MM.1S (cell line): ENCODE measurements around the gene ST7.

Source experiments
- DNase-seq: peaks from one replicate; pipeline ENCODE4 v3.0.0-alpha.2; 2015
- H2AFZ ChIP-seq: fragments of 300-600 bp; sonication (generic); 2 replicates; pipeline ENCODE4 v1.6.0; 2016; ENCODE audit warnings: antibody characterized with exemption, low read length
- H3F3A ChIP-seq: fragments of 300-600 bp; sonication (generic); 2 replicates; pipeline ENCODE4 v1.6.1; 2016; ENCODE audit warnings: mild to moderate bottlenecking, antibody characterized with exemption, low read length, moderate library complexity, mixed read lengths; ENCODE audit not compliant: insufficient read depth
- H3K27ac ChIP-seq: fragments of 300-600 bp; sonication (generic); 2 replicates; pipeline ENCODE4 v1.5.1; 2016; ENCODE audit warnings: mild to moderate bottlenecking, low read length
- H3K27me3 ChIP-seq: fragments of 300-600 bp; sonication (generic); replicated peaks from 2 replicates; pipeline ENCODE4 v1.6.0; 2016; ENCODE audit warnings: low read length; ENCODE audit not compliant: insufficient read depth
- H3K36me3 ChIP-seq: fragments of 300-600 bp; sonication (generic); replicated peaks from 2 replicates; pipeline ENCODE4 v1.6.1; 2016; ENCODE audit warnings: mild to moderate bottlenecking, low read length, mixed read lengths; ENCODE audit not compliant: insufficient read depth
- H3K4me1 ChIP-seq: fragments of 300-600 bp; sonication (generic); 2 replicates; pipeline ENCODE4 v1.6.1; 2016; ENCODE audit warnings: low read length, mixed read lengths
- H3K4me2 ChIP-seq: fragments of 300-600 bp; sonication (generic); 2 replicates; pipeline ENCODE4 v1.6.0; 2016; ENCODE audit warnings: low read depth, low read length
- H3K4me3 ChIP-seq: fragments of 300-600 bp; sonication (generic); 2 replicates; pipeline ENCODE4 v1.5.1; 2016; ENCODE audit warnings: low read length, mixed read lengths
- H3K79me2 ChIP-seq: fragments of 300-600 bp; sonication (generic); 2 replicates; pipeline ENCODE4 v1.6.1; 2016; ENCODE audit warnings: mixed run types, low read length, mixed read lengths
- H3K9ac ChIP-seq: fragments of 300-600 bp; sonication (generic); 2 replicates; pipeline ENCODE4 v1.6.1; 2016; ENCODE audit warnings: low read length, mixed read lengths
- H3K9me2 ChIP-seq: fragments of 300-600 bp; sonication (generic); replicated peaks from 2 replicates; pipeline ENCODE4 v1.6.1; 2016; ENCODE audit warnings: mild to moderate bottlenecking, low read length, mixed read lengths; ENCODE audit not compliant: insufficient read depth
- H3K9me3 ChIP-seq: fragments of 300-600 bp; sonication (generic); replicated peaks from 2 replicates; pipeline ENCODE4 v1.6.1; 2016; ENCODE audit warnings: mild to moderate bottlenecking, low read length, mixed read lengths; ENCODE audit not compliant: insufficient read depth
- H4K20me1 ChIP-seq: fragments of 300-600 bp; sonication (generic); 2 replicates; pipeline ENCODE4 v1.6.1; 2016; ENCODE audit warnings: mild to moderate bottlenecking, low read length, moderate library complexity, mixed read lengths; ENCODE audit not compliant: insufficient read depth
- EZH2 ChIP-seq: fragments of 300-600 bp; sonication (generic); optimal IDR thresholded peaks from 2 replicates; pipeline ENCODE3; 2017; ENCODE audit warnings: low read depth, mild to moderate bottlenecking, antibody characterized with exemption, low read length, mixed read lengths
- EZH2phosphoT487 ChIP-seq: fragments of 300-600 bp; sonication (generic); IDR thresholded peaks from 2 replicates; pipeline ENCODE4 v1.6.1; 2018; ENCODE audit warnings: antibody characterized with exemption, low read length
- TF ChIP-seq, protein P1 (sequence below): fragments of 300-600 bp; sonication (generic); IDR thresholded peaks from 2 replicates; pipeline ENCODE4 v1.5.1; 2016; ENCODE audit warnings: antibody characterized with exemption, low read length, mixed read lengths

The ST7 gene

GRCh38 chr7:117083648-117084047 is 130.3 kb downstream of the ST7 start:
- H3K79me2 ChIP-seq, result 0 out of 2 replicates have a peak, but pooled peaks cover 4% of the 10 kb centered on the region
- H3K9ac ChIP-seq, result no peak overlapping the region
- no peaks in the 10 kb centered on the region for H3K4me1 ChIP-seq
- no peaks in the 10 kb centered on the region for H3K9me3 ChIP-seq
- no peaks in the 10 kb centered on the region for H4K20me1 ChIP-seq
- H3F3A ChIP-seq, result no peaks in the 10 kb centered on the region
- no peak overlapping the region for H3K4me2 ChIP-seq
- TF ChIP-seq, protein P1, sequence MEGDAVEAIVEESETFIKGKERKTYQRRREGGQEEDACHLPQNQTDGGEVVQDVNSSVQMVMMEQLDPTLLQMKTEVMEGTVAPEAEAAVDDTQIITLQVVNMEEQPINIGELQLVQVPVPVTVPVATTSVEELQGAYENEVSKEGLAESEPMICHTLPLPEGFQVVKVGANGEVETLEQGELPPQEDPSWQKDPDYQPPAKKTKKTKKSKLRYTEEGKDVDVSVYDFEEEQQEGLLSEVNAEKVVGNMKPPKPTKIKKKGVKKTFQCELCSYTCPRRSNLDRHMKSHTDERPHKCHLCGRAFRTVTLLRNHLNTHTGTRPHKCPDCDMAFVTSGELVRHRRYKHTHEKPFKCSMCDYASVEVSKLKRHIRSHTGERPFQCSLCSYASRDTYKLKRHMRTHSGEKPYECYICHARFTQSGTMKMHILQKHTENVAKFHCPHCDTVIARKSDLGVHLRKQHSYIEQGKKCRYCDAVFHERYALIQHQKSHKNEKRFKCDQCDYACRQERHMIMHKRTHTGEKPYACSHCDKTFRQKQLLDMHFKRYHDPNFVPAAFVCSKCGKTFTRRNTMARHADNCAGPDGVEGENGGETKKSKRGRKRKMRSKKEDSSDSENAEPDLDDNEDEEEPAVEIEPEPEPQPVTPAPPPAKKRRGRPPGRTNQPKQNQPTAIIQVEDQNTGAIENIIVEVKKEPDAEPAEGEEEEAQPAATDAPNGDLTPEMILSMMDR, result no peak
- no peak for TF ChIP-seq EZH2
- TF ChIP-seq EZH2phosphoT487, result no peak
- no peak overlapping the region for H2AFZ ChIP-seq
- H3K9me2 ChIP-seq, result no peaks in the 10 kb centered on the region
- H3K36me3 ChIP-seq, result no peaks in the 10 kb centered on the region
- no peaks in the 10 kb centered on the region for H3K27me3 ChIP-seq
- DNase-seq, result no peak
- no peak overlapping the region for H3K4me3 ChIP-seq
- no peak overlapping the region for H3K27ac ChIP-seq

DNA sequence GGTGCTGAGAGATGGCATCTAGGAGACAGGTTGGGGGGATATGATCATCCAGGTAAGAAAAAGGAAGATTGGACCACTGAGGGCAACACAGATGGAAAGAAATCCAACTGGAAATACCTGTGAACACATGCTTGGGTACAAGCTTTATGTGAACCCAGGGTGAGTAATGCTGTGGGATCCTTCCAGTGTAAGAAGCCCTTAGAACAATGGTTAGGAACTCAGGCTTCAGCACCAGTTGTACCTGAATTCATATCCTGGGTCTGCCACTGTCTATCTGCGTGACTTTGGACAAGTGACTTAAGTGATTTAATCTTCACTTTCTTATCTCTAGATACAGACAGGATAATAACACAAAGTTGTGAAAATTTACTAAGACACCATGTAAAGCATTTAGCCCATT is 131.0 kb downstream of the ST7 start:
- H3K9me3 ChIP-seq, result no peaks in the 10 kb centered on the region
- H4K20me1 ChIP-seq, result no peaks in the 10 kb centered on the region
- H3K27ac ChIP-seq, result no peak overlapping the region
- H3K4me1 ChIP-seq, result no peaks in the 10 kb centered on the region
- DNase-seq, result no peak
- H2AFZ ChIP-seq, result no peak overlapping the region
- H3K4me3 ChIP-seq, result no peak overlapping the region
- H3F3A ChIP-seq, result no peaks in the 10 kb centered on the region
- no peaks in the 10 kb centered on the region for H3K9me2 ChIP-seq
- H3K4me2 ChIP-seq, result no peak overlapping the region
- 0 out of 2 replicates have a peak, but pooled peaks cover 4% of the 10 kb centered on the region for H3K79me2 ChIP-seq
- TF ChIP-seq, protein P1, result no peak
- TF ChIP-seq EZH2 (no peak), EZH2phosphoT487 (no peak)
- H3K9ac ChIP-seq, result no peak overlapping the region
- H3K36me3 ChIP-seq, result no peaks in the 10 kb centered on the region
- no peaks in the 10 kb centered on the region for H3K27me3 ChIP-seq

DNA sequence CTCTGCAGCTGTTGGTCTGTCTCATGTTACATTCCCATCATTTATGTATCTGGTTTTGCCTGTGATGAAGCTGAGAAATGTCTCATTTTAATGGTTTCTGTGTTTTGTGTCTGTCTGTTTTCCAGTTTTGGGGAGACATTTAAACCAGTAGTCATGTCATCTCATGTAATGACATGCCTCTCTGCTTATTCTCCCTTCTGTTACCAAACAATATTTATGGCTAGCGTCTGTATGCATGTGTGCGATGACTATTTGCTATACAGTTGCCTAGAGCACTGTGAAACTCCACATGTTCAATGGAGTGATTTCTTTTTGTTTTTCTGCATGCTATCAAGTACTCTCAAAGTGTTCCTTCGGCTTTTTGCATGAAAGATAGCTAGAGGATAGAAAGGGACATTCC is 132.0 kb downstream of the ST7 start:
- Histone ChIP-seq H3K4me3 (no peak overlapping the region), H3K4me1 (no peaks in the 10 kb centered on the region), H4K20me1 (no peaks in the 10 kb centered on the region), H3K9ac (no peak overlapping the region), H3K9me3 (no peaks in the 10 kb centered on the region), H3K9me2 (no peaks in the 10 kb centered on the region), H3K79me2 (0 out of 2 replicates have a peak, but pooled peaks cover 4% of the 10 kb centered on the region), H2AFZ (no peak overlapping the region), H3K36me3 (no peaks in the 10 kb centered on the region), H3K27me3 (no peaks in the 10 kb centered on the region), H3K27ac (no peak overlapping the region), H3K4me2 (no peak overlapping the region), H3F3A (no peaks in the 10 kb centered on the region)
- TF ChIP-seq, protein P1, result no peak
- TF ChIP-seq EZH2 (no peak), EZH2phosphoT487 (no peak)
- no peak for DNase-seq
